ENCODE measurements around the gene TBCK. TPM values are rescaled to one million over a fixed set of nuclear protein-coding genes. Genes with fewer than 3 reads are reported as not detected.

TBCK gene
- total and polyA plus RNA-seq, 9 of the 15 experiments (the other 6 are each of a cell fraction or from before 2014, with no cell fraction given), result 5.3 to 26.6 (median 16.2) TPM

DNA sequence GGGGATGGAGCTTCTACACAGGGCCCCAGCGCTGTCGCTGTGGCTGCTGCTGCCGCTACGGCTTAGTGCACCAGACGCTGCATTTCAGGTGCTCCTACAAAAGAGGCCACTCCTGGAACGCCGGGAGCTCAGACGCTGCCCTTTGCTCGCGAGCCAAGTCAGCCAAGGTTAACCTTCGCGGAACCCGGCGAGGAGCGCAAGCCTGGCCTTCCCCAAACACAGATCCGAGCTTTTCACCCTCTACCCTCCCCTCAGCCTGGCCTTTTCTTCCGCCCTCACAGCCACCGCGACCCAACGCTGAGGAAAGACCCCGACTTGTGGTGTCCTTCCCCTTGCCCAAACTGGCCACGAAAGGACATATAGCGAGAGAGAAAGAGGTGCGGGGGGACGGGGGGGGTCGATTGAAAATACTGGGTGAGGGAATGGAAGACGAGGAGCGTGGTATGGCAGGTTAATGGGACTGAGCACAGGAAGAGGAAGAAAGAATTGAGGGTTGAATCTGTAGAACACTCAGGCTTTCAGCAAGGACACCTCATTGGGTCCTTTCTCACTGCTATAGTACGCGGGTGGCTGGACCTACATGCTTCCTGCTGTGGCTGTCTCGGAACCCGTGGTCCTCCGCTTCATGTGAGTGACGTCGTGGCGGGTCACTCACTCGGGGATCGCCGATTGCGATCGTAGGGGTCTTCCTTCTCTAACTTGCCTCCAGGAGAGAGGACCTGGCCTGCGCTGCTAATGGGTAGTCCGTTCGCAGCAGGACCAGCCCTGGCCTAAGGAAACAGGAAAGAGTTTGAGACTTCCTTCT is at the start of gene TBCK, which contains the start of gene AIMP1 (continued):
- TF ChIP-seq, protein P1, sequence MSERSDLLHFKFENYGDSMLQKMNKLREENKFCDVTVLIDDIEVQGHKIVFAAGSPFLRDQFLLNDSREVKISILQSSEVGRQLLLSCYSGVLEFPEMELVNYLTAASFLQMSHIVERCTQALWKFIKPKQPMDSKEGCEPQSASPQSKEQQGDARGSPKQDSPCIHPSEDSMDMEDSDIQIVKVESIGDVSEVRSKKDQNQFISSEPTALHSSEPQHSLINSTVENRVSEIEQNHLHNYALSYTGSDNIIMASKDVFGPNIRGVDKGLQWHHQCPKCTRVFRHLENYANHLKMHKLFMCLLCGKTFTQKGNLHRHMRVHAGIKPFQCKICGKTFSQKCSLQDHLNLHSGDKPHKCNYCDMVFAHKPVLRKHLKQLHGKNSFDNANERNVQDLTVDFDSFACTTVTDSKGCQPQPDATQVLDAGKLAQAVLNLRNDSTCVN (CRISPR knock-in tag; IDR thresholded peaks at IDR 0.05), result no peak
- TF ChIP-seq, protein P2, sequence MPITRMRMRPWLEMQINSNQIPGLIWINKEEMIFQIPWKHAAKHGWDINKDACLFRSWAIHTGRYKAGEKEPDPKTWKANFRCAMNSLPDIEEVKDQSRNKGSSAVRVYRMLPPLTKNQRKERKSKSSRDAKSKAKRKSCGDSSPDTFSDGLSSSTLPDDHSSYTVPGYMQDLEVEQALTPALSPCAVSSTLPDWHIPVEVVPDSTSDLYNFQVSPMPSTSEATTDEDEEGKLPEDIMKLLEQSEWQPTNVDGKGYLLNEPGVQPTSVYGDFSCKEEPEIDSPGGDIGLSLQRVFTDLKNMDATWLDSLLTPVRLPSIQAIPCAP (CRISPR knock-in tag; IDR thresholded peaks at IDR 0.05; ENCODE audit: borderline replicate concordance), result no peak
- peak; percentile 35; the same call in 1 of the 2 replicates for TF ChIP-seq EGR1 (conservative IDR thresholded peaks at IDR 0.05)
- no peak for TF ChIP-seq FOXA3 (CRISPR knock-in tag; conservative IDR thresholded peaks at IDR 0.05 in 1 of 2, IDR thresholded peaks at IDR 0.05 in 1 of 2)
- TF ChIP-seq L3MBTL2 (IDR thresholded peaks at IDR 0.05), result peak; percentile 27; the same call in 1 of the 2 replicates
- TF ChIP-seq, protein P3, sequence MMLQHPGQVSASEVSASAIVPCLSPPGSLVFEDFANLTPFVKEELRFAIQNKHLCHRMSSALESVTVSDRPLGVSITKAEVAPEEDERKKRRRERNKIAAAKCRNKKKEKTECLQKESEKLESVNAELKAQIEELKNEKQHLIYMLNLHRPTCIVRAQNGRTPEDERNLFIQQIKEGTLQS (IDR thresholded peaks at IDR 0.05), result no peak
- TF ChIP-seq, protein P3 (CRISPR knock-in tag; conservative IDR thresholded peaks at IDR 0.05), result 0 out of 2 replicates have a peak, but pooled peaks have one; percentile 70
- no peak for TF ChIP-seq CHCHD3 (CRISPR knock-in tag; IDR thresholded peaks at IDR 0.05)
- TF ChIP-seq, protein P4, sequence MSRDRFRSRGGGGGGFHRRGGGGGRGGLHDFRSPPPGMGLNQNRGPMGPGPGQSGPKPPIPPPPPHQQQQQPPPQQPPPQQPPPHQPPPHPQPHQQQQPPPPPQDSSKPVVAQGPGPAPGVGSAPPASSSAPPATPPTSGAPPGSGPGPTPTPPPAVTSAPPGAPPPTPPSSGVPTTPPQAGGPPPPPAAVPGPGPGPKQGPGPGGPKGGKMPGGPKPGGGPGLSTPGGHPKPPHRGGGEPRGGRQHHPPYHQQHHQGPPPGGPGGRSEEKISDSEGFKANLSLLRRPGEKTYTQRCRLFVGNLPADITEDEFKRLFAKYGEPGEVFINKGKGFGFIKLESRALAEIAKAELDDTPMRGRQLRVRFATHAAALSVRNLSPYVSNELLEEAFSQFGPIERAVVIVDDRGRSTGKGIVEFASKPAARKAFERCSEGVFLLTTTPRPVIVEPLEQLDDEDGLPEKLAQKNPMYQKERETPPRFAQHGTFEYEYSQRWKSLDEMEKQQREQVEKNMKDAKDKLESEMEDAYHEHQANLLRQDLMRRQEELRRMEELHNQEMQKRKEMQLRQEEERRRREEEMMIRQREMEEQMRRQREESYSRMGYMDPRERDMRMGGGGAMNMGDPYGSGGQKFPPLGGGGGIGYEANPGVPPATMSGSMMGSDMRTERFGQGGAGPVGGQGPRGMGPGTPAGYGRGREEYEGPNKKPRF (IDR thresholded peaks at IDR 0.05; ENCODE audit: low read depth, low read length), result no peak
- TF ChIP-seq CBFA2T3 (IDR thresholded peaks at IDR 0.05), result no peak
- TF ChIP-seq, protein P5, sequence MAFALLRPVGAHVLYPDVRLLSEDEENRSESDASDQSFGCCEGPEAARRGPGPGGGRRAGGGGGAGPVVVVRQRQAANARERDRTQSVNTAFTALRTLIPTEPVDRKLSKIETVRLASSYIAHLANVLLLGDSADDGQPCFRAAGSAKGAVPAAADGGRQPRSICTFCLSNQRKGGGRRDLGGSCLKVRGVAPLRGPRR (CRISPR knock-in tag; IDR thresholded peaks at IDR 0.05), result no peak
- no peak for TF ChIP-seq SMARCA4 (IDR thresholded peaks at IDR 0.05)
- no peak for TF ChIP-seq SAFB2 (IDR thresholded peaks at IDR 0.05; ENCODE audit: borderline replicate concordance, low read depth, low read length, severe bottlenecking)
- TF ChIP-seq ZNF239 (CRISPR knock-in tag; IDR thresholded peaks at IDR 0.05), result peak; percentile 37; the same call in 1 of the 2 replicates
- TF ChIP-seq, protein P6, sequence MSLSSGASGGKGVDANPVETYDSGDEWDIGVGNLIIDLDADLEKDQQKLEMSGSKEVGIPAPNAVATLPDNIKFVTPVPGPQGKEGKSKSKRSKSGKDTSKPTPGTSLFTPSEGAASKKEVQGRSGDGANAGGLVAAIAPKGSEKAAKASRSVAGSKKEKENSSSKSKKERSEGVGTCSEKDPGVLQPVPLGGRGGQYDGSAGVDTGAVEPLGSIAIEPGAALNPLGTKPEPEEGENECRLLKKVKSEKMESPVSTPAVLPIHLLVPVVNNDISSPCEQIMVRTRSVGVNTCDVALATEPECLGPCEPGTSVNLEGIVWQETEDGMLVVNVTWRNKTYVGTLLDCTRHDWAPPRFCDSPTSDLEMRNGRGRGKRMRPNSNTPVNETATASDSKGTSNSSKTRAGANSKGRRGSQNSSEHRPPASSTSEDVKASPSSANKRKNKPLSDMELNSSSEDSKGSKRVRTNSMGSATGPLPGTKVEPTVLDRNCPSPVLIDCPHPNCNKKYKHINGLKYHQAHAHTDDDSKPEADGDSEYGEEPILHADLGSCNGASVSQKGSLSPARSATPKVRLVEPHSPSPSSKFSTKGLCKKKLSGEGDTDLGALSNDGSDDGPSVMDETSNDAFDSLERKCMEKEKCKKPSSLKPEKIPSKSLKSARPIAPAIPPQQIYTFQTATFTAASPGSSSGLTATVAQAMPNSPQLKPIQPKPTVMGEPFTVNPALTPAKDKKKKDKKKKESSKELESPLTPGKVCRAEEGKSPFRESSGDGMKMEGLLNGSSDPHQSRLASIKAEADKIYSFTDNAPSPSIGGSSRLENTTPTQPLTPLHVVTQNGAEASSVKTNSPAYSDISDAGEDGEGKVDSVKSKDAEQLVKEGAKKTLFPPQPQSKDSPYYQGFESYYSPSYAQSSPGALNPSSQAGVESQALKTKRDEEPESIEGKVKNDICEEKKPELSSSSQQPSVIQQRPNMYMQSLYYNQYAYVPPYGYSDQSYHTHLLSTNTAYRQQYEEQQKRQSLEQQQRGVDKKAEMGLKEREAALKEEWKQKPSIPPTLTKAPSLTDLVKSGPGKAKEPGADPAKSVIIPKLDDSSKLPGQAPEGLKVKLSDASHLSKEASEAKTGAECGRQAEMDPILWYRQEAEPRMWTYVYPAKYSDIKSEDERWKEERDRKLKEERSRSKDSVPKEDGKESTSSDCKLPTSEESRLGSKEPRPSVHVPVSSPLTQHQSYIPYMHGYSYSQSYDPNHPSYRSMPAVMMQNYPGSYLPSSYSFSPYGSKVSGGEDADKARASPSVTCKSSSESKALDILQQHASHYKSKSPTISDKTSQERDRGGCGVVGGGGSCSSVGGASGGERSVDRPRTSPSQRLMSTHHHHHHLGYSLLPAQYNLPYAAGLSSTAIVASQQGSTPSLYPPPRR (CRISPR knock-in tag; IDR thresholded peaks at IDR 0.05; ENCODE audit: borderline replicate concordance), result no peak
- TF ChIP-seq POLR3G (IDR thresholded peaks at IDR 0.05; ENCODE audit: extremely low read depth, insufficient read length, insufficient replicate concordance), result no peak

All from K562 (cell line).